Measurements from ENCODE around the gene INSYN2B.

DNA sequence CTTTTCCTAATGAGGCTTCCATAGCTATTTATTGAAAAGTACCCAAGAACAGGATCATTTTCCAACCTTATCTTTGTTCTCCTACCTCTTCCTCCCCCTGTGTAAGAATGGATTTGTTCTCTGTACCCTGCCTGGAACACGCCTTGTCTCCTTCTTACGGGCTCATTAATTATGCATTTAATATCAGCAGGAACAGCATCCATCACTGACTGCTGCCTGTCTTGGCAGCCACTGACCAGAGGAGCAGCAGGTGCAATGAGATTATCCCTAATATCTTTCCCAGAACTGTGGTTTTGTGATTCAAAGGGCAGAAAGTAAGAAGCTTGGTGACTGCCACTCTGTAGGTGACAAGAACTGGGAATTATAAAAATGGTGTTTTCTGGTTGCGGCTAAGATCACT, 19.3 kb upstream of the INSYN2B start:
- no peak for TF ChIP-seq CTCF (IDR thresholded peaks at IDR 0.05)
- no peak for TF ChIP-seq EP300 (IDR thresholded peaks at IDR 0.05)
